Adipocyte (in vitro differentiated cells): ENCODE results near the gene SVOPL.

Experiments used
- DNase-seq: peaks from one replicate; pipeline ENCODE4 v3.0.0-alpha.2; 2015; ENCODE audit warnings: low read depth
- H3K27me3 ChIP-seq: replicated peaks from 2 replicates; pipeline ENCODE4 v1.7.0; 2013; ENCODE audit warnings: mild to moderate bottlenecking, low read length, moderate library complexity; ENCODE audit not compliant: control insufficient read depth, insufficient read depth
- H3K36me3 ChIP-seq: 2 replicates; pipeline ENCODE4 v1.7.0; 2013; ENCODE audit warnings: low read length, mild to moderate bottlenecking, moderate library complexity; ENCODE audit not compliant: control insufficient read depth, insufficient read depth, severe bottlenecking
- H3K4me1 ChIP-seq: 2 replicates; pipeline ENCODE4 v1.7.0; 2013; ENCODE audit warnings: mild to moderate bottlenecking, low read length, moderate library complexity; ENCODE audit not compliant: control insufficient read depth, insufficient read depth
- H3K4me3 ChIP-seq: 2 replicates; pipeline ENCODE4 v1.7.0; 2013; ENCODE audit warnings: mild to moderate bottlenecking, low read length, moderate library complexity
- H3K9ac ChIP-seq: 2 replicates; pipeline ENCODE4 v1.7.0; 2013; ENCODE audit warnings: mild to moderate bottlenecking, low read length, moderate library complexity
- H3K9me3 ChIP-seq: 2 replicates; pipeline ENCODE4 v1.7.0; 2013; ENCODE audit warnings: mild to moderate bottlenecking, low read length, moderate library complexity; ENCODE audit not compliant: control insufficient read depth

SVOPL gene

GRCh38 chr7:138729444-138729843 is 28.3 kb upstream of the SVOPL start:
- no peaks in the 10 kb centered on the region for H3K4me1 ChIP-seq
- H3K4me3 ChIP-seq: no peak overlapping the region
- no peaks in the 10 kb centered on the region for H3K36me3 ChIP-seq
- H3K9me3 ChIP-seq: no peaks in the 10 kb centered on the region
- no peak for DNase-seq
- H3K9ac ChIP-seq: no peak overlapping the region
- H3K27me3 ChIP-seq: no peaks in the 10 kb centered on the region

GRCh38 chr7:138727336-138728099 is 26.4 kb upstream of the SVOPL start:
- H3K9me3 ChIP-seq: no peaks in the 10 kb centered on the region
- no peaks in the 10 kb centered on the region for H3K4me1 ChIP-seq

GRCh38 chr7:138726288-138726687 is 25.1 kb upstream of the SVOPL start:
- DNase-seq: no peak
- Histone ChIP-seq H3K9ac (no peak overlapping the region), H3K36me3 (no peaks in the 10 kb centered on the region), H3K27me3 (no peaks in the 10 kb centered on the region), H3K4me1 (no peaks in the 10 kb centered on the region), H3K4me3 (no peak overlapping the region), H3K9me3 (no peaks in the 10 kb centered on the region)

More at GRCh38 chr7:138727336-138728099, 26.4 kb upstream of the SVOPL start:
- Histone ChIP-seq H3K4me3 (no peak overlapping the region), H3K27me3 (no peaks in the 10 kb centered on the region), H3K9ac (no peak overlapping the region), H3K36me3 (no peaks in the 10 kb centered on the region)
- no peak for DNase-seq

- no peak overlapping the region for H3K4me3 ChIP-seq
- no peaks in the 10 kb centered on the region for H3K9me3 ChIP-seq
- no peaks in the 10 kb centered on the region for H3K36me3 ChIP-seq
- no peak overlapping the region for H3K9ac ChIP-seq
- H3K4me1 ChIP-seq: no peaks in the 10 kb centered on the region
- H3K27me3 ChIP-seq: no peaks in the 10 kb centered on the region
- peak; percentile 35 for DNase-seq
Observed at GRCh38 chr7:138720286-138720685, 19.1 kb upstream of the SVOPL start.

GRCh38 chr7:138716889-138717288 is 15.7 kb upstream of the SVOPL start:
- no peaks in the 10 kb centered on the region for H3K9me3 ChIP-seq
- no peak for DNase-seq

GRCh38 chr7:138713191-138713590 is 12.0 kb upstream of the SVOPL start:
- H3K4me1 ChIP-seq: no peaks in the 10 kb centered on the region
- no peaks in the 10 kb centered on the region for H3K27me3 ChIP-seq
- no peaks in the 10 kb centered on the region for H3K36me3 ChIP-seq
- no peak for DNase-seq
- no peak overlapping the region for H3K9ac ChIP-seq
- H3K4me3 ChIP-seq: no peak overlapping the region
- no peaks in the 10 kb centered on the region for H3K9me3 ChIP-seq

More at GRCh38 chr7:138716889-138717288, 15.7 kb upstream of the SVOPL start:
- Histone ChIP-seq H3K9ac (no peak overlapping the region), H3K27me3 (no peaks in the 10 kb centered on the region), H3K4me3 (no peak overlapping the region), H3K4me1 (no peaks in the 10 kb centered on the region), H3K36me3 (no peaks in the 10 kb centered on the region)

GRCh38 chr7:138712652-138713051 is 11.5 kb upstream of the SVOPL start:
- H3K36me3 ChIP-seq: no peaks in the 10 kb centered on the region
- H3K9ac ChIP-seq: no peak overlapping the region
- H3K27me3 ChIP-seq: no peaks in the 10 kb centered on the region
- H3K4me1 ChIP-seq: no peaks in the 10 kb centered on the region
- H3K9me3 ChIP-seq: no peaks in the 10 kb centered on the region
- no peak overlapping the region for H3K4me3 ChIP-seq
- DNase-seq: no peak

- no peak overlapping the region for H3K9ac ChIP-seq
- H3K27me3 ChIP-seq: no peaks in the 10 kb centered on the region
- H3K4me3 ChIP-seq: no peak overlapping the region
- H3K36me3 ChIP-seq: no peaks in the 10 kb centered on the region
- H3K9me3 ChIP-seq: no peaks in the 10 kb centered on the region
- H3K4me1 ChIP-seq: no peaks in the 10 kb centered on the region
- no peak for DNase-seq
Observed at GRCh38 chr7:138710536-138711385, 9.6 kb upstream of the SVOPL start.

- H3K9me3 ChIP-seq: no peaks in the 10 kb centered on the region
- no peak for DNase-seq
- H3K36me3 ChIP-seq: no peaks in the 10 kb centered on the region
- no peaks in the 10 kb centered on the region for H3K27me3 ChIP-seq
- no peaks in the 10 kb centered on the region for H3K4me1 ChIP-seq
- no peak overlapping the region for H3K4me3 ChIP-seq
- no peak overlapping the region for H3K9ac ChIP-seq
Observed at GRCh38 chr7:138705167-138705566, 4.0 kb upstream of the SVOPL start.

GRCh38 chr7:138701537-138701923 is 368 bp upstream of the SVOPL start:
- DNase-seq: no peak
- H3K9me3 ChIP-seq: no peaks in the 10 kb centered on the region

GRCh38 chr7:138699661-138700060 is 1.5 kb downstream of the SVOPL start:
- Histone ChIP-seq H3K36me3 (no peaks in the 10 kb centered on the region), H3K9me3 (no peaks in the 10 kb centered on the region), H3K4me3 (no peak overlapping the region), H3K4me1 (no peaks in the 10 kb centered on the region), H3K27me3 (no peaks in the 10 kb centered on the region), H3K9ac (no peak overlapping the region)
- no peak for DNase-seq

More at GRCh38 chr7:138701537-138701923, 368 bp upstream of the SVOPL start:
- Histone ChIP-seq H3K27me3 (no peaks in the 10 kb centered on the region), H3K9ac (no peak overlapping the region), H3K4me3 (no peak overlapping the region), H3K4me1 (no peaks in the 10 kb centered on the region), H3K36me3 (no peaks in the 10 kb centered on the region)
